T-helper 17 cell (primary cell): ENCODE results near the gene TRIML1. TPM values are rescaled to one million over a fixed set of nuclear protein-coding genes. Genes with fewer than 3 reads are reported as not detected.
"Not testable (repeated sequence)": the region's sequence is repeated elsewhere in the genome, so short reads cannot be mapped to it uniquely, and the experiment has no call there.

Experiments
- ATAC-seq: fragments of 150-1000 bp; cut with Tn5 transposase; 2 replicates; pipeline ENCODE4 v1.10.0; 2021; ENCODE audit warnings: mild to moderate bottlenecking, moderate library complexity
- DNase-seq, 3 donors: peaks; one replicate each; pipeline versions ENCODE4 v3.0.0 to v3.0.0-alpha.2; 2020 to 2021
- H3K9me3 ChIP-seq: one replicate; pipeline ENCODE4 v1.7.0; 2013; ENCODE audit warnings: low read length, mild to moderate bottlenecking; ENCODE audit not compliant: control insufficient read depth, poor library complexity, severe bottlenecking
- H3K27ac Mint-ChIP-seq: one replicate; pipeline ENCODE4 v1.8.0; 2022; ENCODE audit warnings: mild to moderate bottlenecking, moderate library complexity, mixed read lengths
- H3K27me3 Mint-ChIP-seq: one replicate; pipeline ENCODE4 v1.8.0; 2022; ENCODE audit warnings: mixed read lengths
- H3K36me3 Mint-ChIP-seq: one replicate; pipeline ENCODE4 v1.8.0; 2022; ENCODE audit warnings: low read depth, mixed read lengths
- H3K4me1 Mint-ChIP-seq: one replicate; pipeline ENCODE4 v1.8.0; 2022; ENCODE audit warnings: mild to moderate bottlenecking, mixed read lengths
- H3K4me3 Mint-ChIP-seq: one replicate; pipeline ENCODE4 v1.8.0; 2022; ENCODE audit warnings: mild to moderate bottlenecking, moderate library complexity, mixed read lengths
- total RNA-seq, 4 donors: library from RNA in 2 of 4; stranded (reverse) in 2 of 4; gene quantifications; one replicate each; pipeline ENCODE4 v1.2.3 and lab custom pipeline; 2022 to 2026

Gene TRIML1
- total RNA-seq, 2 donors from 2014 or later, result not detected

- no peaks in the 10 kb centered on the region for H3K9me3 ChIP-seq
- no peak overlapping the region for H3K27ac Mint-ChIP-seq
- no peaks in the 10 kb centered on the region for H3K4me1 Mint-ChIP-seq
- no peak overlapping the region for H3K4me3 Mint-ChIP-seq
- no peak for ATAC-seq
- no peaks in the 10 kb centered on the region for H3K36me3 Mint-ChIP-seq
- H3K27me3 Mint-ChIP-seq, result no peaks in the 10 kb centered on the region
- DNase-seq, result no peak
Measured at GRCh38 chr4:188130355-188130754, 8.9 kb upstream of the TRIML1 start.

DNA sequence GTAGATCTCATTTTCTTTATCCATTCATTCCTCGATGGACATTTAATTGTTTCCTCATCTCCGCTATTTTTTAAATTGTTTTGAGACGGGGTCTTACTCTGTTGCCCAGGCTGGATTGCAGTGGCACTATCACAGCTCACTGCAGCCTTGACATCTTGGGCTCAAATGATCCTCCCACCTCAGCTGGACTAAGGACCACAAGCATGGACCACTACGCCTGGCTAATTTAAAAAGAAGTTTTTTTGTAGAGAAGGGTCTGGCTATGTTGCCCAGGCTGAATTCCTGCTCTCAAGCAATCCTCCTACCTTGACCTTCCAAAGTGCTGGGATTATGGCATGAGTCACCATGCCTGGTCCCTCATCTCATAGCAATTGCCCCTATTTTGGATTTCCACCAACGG is 7.0 kb upstream of the TRIML1 start:
- H3K4me3 Mint-ChIP-seq, result no peak overlapping the region
- ATAC-seq (no peak), DNase-seq (no peak)
- no peaks in the 10 kb centered on the region for H3K4me1 Mint-ChIP-seq
- no peaks in the 10 kb centered on the region for H3K9me3 ChIP-seq
- no peaks in the 10 kb centered on the region for H3K36me3 Mint-ChIP-seq
- H3K27me3 Mint-ChIP-seq, result no peaks in the 10 kb centered on the region
- H3K27ac Mint-ChIP-seq, result no peak overlapping the region

DNA sequence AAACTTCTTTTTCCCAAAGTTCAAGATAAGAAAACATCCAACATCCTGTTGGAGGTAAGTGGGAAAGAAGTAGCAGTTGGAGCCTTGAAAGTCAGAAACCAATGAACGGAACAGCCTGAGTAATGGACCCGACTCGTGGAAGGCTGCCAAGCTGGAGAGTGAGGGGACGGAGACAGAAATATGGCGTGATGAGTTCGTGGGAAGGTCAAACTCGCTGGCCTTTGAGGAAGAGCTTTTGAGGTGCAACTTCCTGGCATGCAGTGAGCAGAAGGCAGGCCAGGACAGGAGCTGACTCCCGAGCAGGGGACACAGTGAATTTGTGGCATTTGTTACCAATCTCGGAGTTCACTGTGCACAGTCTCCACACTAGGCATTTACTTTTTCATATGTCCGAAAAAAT is 1.0 kb upstream of the TRIML1 start:
- ATAC-seq (no peak), DNase-seq (no peak)
- no peaks in the 10 kb centered on the region for H3K27me3 Mint-ChIP-seq
- H3K4me1 Mint-ChIP-seq, result no peaks in the 10 kb centered on the region
- no peaks in the 10 kb centered on the region for H3K9me3 ChIP-seq
- H3K4me3 Mint-ChIP-seq, result no peak overlapping the region
- no peaks in the 10 kb centered on the region for H3K36me3 Mint-ChIP-seq
- H3K27ac Mint-ChIP-seq, result no peak overlapping the region

DNA sequence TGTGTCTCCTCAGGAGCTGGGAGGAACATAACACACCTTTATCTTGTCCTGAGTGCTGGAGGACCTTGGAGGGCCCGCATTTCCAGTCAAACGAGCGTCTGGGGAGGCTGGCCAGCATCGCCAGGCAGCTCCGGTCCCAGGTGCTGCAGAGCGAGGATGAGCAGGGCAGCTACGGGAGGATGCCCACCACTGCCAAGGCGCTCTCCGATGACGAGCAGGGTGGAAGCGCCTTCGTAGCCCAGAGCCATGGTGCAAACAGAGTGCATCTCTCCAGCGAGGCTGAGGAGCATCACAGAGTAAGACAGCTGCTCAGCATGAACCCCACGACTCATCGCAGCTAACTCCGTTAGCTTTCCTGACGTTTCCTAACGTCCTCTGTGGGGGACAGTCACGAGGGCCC is 430 bp downstream of the TRIML1 start:
- Mint-ChIP-seq H3K4me3 (no peak overlapping the region), H3K36me3 (no peaks in the 10 kb centered on the region), H3K4me1 (no peaks in the 10 kb centered on the region), H3K27me3 (no peaks in the 10 kb centered on the region), H3K27ac (no peak overlapping the region)
- no peak for ATAC-seq
- DNase-seq, result no peak
- no peaks in the 10 kb centered on the region for H3K9me3 ChIP-seq

- DNase-seq (no peak), ATAC-seq (no peak)
- Mint-ChIP-seq H3K27me3 (no peaks in the 10 kb centered on the region), H3K4me3 (no peak overlapping the region), H3K27ac (no peak overlapping the region), H3K36me3 (no peaks in the 10 kb centered on the region), H3K4me1 (no peaks in the 10 kb centered on the region)
- H3K9me3 ChIP-seq, result no peaks in the 10 kb centered on the region
Measured at GRCh38 chr4:188143731-188144130, 4.5 kb downstream of the TRIML1 start.

GRCh38 chr4:188145601-188146000 is 6.4 kb downstream of the TRIML1 start:
- Mint-ChIP-seq H3K4me3 (no peak overlapping the region), H3K27me3 (no peaks in the 10 kb centered on the region), H3K36me3 (no peaks in the 10 kb centered on the region), H3K4me1 (no peaks in the 10 kb centered on the region), H3K27ac (no peak overlapping the region)
- H3K9me3 ChIP-seq, result no peaks in the 10 kb centered on the region
- DNase-seq (no peak), ATAC-seq (no peak)

DNA sequence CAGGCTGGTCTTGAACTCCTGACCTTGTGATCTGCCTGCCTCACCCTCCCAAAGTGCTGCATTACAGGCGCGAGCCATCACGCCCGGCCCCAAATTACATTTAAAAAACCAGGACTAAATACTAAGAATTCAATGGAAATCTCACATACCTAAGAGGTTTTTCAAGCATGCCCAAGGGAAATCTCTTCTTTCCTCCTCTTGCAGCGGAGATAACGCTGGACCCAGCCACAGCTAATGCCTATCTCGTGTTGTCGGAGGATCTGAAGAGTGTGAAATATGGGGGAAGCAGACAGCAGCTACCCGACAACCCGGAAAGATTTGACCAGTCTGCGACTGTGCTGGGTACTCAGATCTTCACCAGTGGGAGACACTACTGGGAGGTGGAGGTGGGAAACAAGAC is 7.4 kb downstream of the TRIML1 start:
- H3K36me3 Mint-ChIP-seq, result no peaks in the 10 kb centered on the region
- DNase-seq (no peak), ATAC-seq (no peak)
- no peaks in the 10 kb centered on the region for H3K4me1 Mint-ChIP-seq
- no peak overlapping the region for H3K27ac Mint-ChIP-seq
- H3K9me3 ChIP-seq, result no peaks in the 10 kb centered on the region
- H3K27me3 Mint-ChIP-seq, result no peaks in the 10 kb centered on the region
- no peak overlapping the region for H3K4me3 Mint-ChIP-seq

- ATAC-seq, result no peak
- no peak for DNase-seq
- Mint-ChIP-seq H3K4me3 (no peak overlapping the region), H3K27me3 (no peaks in the 10 kb centered on the region), H3K4me1 (no peaks in the 10 kb centered on the region), H3K27ac (no peak overlapping the region), H3K36me3 (no peaks in the 10 kb centered on the region)
- H3K9me3 ChIP-seq, result no peaks in the 10 kb centered on the region
Measured at GRCh38 chr4:188147176-188147575, 7.9 kb downstream of the TRIML1 start.

DNA sequence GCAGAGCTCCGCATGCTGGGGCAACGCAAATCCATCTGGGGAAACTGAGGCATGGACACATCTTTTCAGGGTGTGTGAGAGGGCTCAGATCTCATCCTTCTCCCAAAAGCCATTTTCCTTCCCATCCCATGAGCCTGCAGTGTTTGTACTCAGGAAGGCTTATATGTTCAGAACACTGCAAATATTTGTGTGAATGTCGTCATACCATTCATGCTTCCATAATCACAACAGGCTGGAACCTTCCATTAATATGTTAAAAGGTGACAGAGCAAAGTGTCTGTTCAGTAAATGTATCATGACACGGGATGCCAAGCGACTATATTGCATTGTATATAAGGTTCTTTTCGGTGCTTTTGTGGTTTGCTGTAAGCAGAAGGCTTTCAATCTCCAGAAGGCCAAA is 8.5 kb downstream of the TRIML1 start:
- Mint-ChIP-seq H3K27ac (no peak overlapping the region), H3K36me3 (no peaks in the 10 kb centered on the region), H3K27me3 (no peaks in the 10 kb centered on the region), H3K4me1 (no peaks in the 10 kb centered on the region), H3K4me3 (no peak overlapping the region)
- DNase-seq, result no peak
- no peaks in the 10 kb centered on the region for H3K9me3 ChIP-seq
- no peak for ATAC-seq

GRCh38 chr4:188154668-188155405 is 15.6 kb downstream of the TRIML1 start:
- no peaks in the 10 kb centered on the region for H3K4me1 Mint-ChIP-seq
- H3K27ac Mint-ChIP-seq, result no peak overlapping the region
- no peaks in the 10 kb centered on the region for H3K36me3 Mint-ChIP-seq
- no peak overlapping the region for H3K4me3 Mint-ChIP-seq
- DNase-seq (no peak), ATAC-seq (no peak)
- H3K9me3 ChIP-seq, result no peaks in the 10 kb centered on the region
- H3K27me3 Mint-ChIP-seq, result no peaks in the 10 kb centered on the region

DNA sequence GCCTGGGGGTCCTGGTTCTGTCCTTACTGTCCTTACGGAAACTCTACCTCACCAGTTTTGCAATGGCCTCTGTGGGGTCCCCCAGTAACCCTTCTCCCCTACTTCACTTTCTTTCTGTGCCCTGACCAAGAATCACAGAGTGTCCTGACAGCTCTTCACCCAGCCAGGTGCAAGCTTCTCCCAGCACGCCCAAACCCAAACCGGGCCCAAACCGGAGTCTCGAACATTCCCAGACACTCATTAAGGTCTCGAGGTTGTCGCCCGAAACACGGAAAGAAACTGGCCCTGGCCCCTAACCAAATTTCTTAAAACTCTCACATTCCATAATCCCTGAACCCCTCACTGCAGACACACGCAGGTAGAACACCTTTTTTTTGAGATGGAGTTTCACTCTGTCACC is 19.1 kb downstream of the TRIML1 start:
- H3K27ac Mint-ChIP-seq, result no peak overlapping the region
- H3K4me1 Mint-ChIP-seq, result no peaks in the 10 kb centered on the region
- DNase-seq (no peak), ATAC-seq (no peak)
- H3K4me3 Mint-ChIP-seq, result no peak overlapping the region
- H3K36me3 Mint-ChIP-seq, result no peaks in the 10 kb centered on the region
- no peaks in the 10 kb centered on the region for H3K9me3 ChIP-seq
- no peaks in the 10 kb centered on the region for H3K27me3 Mint-ChIP-seq

DNA sequence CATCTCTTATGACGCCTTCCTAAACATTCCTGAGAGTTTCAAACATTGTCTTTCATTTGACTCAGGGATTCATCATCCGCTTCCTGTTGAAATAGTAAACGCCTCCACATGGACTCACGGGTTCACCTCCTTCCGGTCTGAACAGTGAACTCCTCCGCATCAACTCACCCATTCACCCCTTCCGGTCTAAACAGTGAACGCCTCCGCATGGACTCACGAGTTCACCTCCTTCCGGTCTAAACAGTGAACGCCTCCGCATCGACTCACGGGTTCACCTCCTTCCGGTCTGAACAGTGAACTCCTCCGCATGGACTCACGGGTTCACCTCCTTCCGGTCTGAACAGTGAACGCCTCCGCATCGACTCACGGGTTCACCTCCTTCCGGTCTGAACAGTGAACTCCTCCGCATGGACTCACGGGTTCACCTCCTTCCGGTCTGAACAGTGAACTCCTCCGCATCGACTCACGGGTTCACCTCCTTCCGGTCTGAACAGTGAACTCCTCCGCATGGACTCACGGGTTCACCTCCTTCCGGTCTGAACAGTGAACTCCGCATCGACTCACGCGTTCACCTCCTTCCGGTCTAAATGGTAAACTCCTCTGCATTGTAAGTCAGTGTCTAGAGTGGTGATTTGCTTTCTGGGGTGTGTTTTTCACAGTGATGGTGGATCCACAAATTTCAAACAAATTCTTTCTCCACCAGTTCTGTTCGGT is 20.4 kb downstream of the TRIML1 start:
- H3K4me3 Mint-ChIP-seq, H3K36me3 Mint-ChIP-seq, H3K9me3 ChIP-seq, H3K27ac Mint-ChIP-seq, H3K4me1 Mint-ChIP-seq, H3K27me3 Mint-ChIP-seq, DNase-seq, ATAC-seq: not testable (repeated sequence)

DNA sequence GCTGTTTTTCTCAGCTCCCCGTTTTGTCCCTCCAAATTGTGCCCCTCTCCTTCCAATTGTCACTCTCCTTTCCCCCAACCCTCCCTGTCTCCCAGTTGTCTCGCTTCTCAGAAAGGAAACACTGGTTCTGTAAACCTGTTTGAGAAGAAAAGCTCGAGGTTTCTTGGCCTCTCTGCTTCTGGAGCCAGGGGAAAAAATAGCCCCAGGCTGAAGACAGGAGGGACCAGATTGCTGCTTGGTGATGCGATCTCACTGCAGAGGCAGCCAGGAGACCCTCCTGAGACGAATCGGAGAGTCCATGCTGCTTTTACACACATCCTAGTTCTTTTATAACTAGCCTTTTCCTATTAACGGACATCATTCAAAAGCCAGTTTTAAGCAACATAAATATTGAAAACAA is 21.2 kb downstream of the TRIML1 start:
- no peaks in the 10 kb centered on the region for H3K9me3 ChIP-seq
- no peak for ATAC-seq
- DNase-seq, result no peak
- Mint-ChIP-seq H3K27ac (no peak overlapping the region), H3K4me1 (no peaks in the 10 kb centered on the region), H3K27me3 (no peaks in the 10 kb centered on the region), H3K4me3 (no peak overlapping the region), H3K36me3 (no peaks in the 10 kb centered on the region)

DNA sequence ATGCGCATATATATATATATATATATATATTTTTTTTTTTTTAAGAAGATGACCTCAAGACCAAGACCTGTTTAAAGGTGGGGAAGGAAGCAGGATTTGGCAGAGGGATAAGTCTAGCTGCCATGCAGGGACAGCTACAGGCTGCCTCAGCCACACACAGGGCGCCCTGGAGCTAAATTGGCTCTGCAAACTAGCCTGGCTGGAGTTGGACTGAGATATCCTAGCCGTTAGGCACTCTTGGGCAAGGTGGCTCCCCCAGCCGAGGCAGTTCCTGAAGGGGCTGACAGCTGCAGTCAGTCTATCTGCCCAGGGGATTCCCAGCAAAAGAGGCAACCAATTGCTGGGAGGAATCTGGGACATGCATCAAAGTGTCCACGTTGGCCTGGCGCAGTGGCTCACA is 21.9 kb downstream of the TRIML1 start:
- no peak for DNase-seq
- ATAC-seq, result no peak
- no peaks in the 10 kb centered on the region for H3K27me3 Mint-ChIP-seq
- H3K36me3 Mint-ChIP-seq, result no peaks in the 10 kb centered on the region
- H3K4me1 Mint-ChIP-seq, result no peaks in the 10 kb centered on the region
- H3K4me3 Mint-ChIP-seq, result no peak overlapping the region
- no peaks in the 10 kb centered on the region for H3K9me3 ChIP-seq
- H3K27ac Mint-ChIP-seq, result no peak overlapping the region
